ENCODE measurements around the gene RNF39.
"Not testable (repeated sequence)": the region's sequence is repeated elsewhere in the genome, so short reads cannot be mapped to it uniquely, and the experiment has no call there.

The RNF39 gene, protein sequence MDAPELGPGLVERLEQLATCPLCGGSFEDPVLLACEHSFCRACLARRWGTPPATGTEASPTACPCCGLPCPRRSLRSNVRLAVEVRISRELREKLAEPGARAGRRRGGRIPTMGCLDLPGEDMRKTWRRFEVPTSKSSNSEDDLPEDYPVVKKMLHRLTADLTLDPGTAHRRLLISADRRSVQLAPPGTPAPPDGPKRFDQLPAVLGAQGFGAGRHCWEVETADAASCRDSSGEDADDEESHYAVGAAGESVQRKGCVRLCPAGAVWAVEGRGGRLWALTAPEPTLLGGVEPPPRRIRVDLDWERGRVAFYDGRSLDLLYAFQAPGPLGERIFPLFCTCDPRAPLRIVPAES

DNA sequence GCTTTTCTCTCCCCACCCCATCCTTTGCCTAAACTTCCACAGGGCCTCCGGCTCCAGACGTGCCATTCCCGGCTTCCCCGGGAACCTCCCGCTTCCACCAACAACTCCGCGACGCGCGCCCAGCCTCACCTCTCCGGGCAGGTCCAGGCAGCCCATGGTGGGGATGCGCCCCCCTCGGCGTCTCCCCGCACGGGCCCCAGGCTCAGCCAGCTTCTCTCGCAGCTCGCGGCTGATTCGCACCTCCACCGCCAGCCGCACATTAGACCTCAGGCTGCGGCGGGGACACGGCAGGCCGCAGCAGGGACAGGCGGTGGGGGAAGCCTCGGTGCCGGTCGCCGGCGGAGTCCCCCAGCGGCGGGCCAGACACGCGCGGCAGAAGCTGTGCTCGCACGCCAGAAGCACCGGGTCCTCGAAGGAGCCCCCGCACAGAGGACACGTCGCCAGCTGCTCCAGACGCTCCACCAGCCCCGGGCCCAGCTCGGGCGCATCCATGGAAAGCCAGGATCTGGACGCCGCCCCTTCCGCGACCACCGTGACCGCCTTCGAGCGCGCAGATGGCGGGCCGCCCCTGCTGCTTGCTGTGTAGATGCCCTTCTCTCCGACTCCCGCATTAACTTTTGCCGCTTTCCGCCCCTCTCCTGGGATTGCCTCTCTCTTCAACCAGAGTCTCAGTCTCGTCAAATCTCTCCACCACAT lies at the start of gene RNF39:
TSS of gene RNF39 (minus strand) at position 676 of the 696 bp plus-strand sequence. CDS start at position 492, 184 bp downstream.
- DNase-seq (ENCODE audit: low read depth in 2 of 2), result no peak

DNA sequence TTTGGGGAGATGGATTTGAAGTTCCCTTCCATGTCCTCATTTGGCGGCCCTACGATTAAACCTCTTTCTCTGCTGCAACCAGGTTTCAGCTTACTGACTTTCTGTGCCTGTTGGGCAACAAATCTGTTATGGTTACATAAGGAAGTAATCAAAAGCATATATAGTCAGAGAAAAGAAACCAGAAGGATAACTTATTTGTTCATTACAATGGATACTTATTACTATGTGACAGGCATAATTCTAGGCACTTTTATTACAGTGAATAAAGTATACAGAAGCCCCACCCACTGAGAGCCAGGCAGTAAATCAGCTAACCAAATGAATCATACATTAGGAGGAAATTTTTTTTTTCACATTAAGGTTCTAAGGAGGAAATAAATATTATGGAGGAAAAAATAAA lies 46.9 kb upstream of the RNF39 start:
- no peak for DNase-seq (ENCODE audit: low read depth in 2 of 2)

DNA sequence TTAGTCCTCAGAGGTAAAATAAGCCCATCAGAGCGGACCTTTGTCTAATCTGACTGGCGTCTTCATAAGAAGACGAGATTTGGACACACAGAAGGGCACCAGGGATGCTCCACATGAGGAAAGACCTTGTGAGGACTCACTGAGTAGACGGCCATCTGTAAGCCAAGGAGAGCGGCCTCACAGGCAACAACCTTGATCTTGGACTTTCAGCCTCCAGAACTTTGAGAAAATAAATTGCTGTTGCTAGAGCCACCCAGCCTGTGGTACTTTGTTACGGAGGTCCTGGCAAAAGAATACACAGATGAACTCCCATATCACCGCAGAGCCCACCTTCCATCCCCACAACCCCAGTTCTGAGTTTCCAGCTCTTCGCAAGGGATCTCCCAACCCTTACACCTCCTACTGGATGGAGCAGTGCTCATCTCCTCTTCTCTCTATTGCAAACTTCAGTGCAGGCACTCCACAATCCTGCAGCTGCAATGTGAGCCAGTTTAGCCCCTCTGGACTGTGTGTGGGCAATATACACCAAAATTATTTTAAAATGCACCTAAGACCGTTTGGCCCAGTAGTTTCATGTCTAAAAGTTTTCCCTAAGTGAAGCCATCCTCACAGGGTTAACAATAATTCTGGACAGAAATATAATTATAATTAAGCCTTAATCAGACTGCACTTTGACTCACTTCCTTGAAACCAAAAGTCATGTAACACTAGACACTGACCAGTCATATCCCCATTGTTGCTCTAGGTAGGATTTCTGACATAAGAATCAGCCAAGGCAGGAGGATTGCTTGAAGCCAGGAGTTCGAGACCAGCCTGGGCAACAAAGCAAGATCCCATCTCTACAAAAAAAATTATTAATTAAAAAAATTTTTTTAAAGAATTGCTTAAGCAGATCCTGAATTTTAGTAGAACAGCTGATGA lies 46.1 kb upstream of the RNF39 start:
- no peak for DNase-seq (ENCODE audit: low read depth in 2 of 2)

DNA sequence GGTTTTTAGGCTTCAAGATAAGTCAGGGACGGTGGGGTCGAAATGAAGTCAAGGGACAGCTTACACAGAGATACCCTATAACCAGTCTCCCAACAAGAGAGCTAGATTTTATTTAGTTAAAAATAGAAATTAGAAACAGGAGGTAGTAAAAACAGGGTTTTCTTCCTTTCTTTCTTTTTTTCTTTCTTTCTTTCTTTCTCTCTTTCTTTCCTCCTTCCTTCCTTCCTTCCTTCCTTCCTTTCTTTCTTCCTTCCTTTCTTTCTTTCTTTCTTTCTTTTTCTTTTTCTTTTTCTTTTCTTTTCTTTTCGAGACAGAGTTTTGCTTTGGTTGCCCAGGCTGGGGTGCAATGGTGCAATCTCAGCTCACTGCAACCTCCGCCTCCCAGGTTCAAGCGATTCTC lies 43.1 kb upstream of the RNF39 start:
- not testable (repeated sequence) for DNase-seq (ENCODE audit: low read depth in 2 of 2)

DNA sequence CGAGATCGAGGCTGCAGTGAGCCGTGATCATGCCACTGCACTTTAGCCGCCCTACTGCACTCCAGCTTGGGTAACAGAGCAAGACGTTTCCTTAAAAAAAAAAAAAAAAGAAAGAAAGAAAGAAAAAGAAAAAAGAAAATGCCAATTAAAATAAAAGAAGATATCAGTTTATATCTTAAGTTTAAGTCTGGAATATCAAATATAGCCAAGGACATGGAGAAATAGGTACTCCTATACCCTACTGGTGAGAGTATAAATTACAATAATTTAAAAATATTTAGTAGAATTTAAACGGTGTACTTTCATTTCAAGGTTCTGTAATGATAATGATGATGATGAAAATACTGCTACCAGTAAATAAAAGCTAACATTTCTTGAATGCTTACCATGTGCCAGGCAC lies 41.2 kb upstream of the RNF39 start:
- DNase-seq (ENCODE audit: low read depth in 2 of 2), result no peak

DNA sequence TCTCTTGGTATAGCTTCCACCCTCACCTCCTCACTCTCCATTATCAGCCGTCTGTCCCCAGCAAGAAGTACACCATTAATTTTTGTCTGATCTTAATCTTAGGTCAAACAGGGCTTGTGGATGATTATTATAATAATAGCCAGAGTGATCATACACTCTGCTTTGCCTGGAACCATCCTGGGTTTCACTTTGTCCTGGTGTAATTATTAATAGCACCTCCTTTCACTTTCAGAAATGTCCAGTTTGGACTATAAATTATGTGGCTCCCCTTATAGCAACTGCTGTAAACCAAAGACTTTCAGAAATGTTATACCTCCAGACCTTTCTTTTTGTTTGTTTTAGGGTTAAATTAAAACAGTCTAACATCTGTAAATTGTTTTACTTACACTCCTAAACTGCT lies 38.3 kb upstream of the RNF39 start:
- no peak for DNase-seq (ENCODE audit: low read depth in 2 of 2)

DNA sequence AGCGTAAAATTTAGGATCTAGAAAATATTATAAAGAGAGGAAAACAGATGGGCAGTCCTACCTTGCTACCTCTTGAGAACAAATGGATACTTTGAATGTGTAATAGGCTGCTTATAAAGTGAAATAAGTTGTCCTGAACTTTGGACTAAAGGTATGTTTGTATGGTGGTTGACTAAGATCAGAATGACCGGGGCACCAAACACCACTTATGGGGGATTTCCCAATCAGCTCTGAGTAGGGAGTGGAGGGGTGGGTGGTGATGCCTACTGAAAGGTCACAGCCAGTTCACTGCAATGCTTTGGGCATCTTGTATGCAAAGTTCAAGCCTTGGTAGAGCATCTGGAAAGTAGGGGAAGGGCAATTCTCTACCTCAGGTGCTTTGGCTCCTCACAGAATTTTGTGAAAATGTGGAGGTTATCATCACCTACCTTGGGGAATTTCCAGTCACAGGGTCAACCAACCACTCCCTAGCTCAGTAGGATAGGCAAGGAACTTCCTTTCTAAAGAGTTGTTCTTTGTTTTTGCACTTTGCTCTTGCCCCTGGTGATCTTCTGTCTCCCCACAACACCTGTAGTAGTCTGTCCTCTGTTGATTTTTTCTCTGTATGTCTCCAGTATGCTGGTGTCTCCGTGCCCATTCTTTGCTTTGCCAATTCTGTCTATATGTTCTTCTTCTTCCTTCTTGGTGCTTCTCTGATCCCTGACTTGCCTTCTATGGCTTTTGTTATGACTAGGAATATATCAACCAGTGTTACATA lies 37.6 kb upstream of the RNF39 start, which contains the start of gene TRIM31:
TSS of gene TRIM31 (minus strand) at position 88 of the 757 bp plus-strand sequence. CDS start 285 bp downstream, outside the sequence.
- DNase-seq (ENCODE audit: low read depth in 2 of 2), result no peak

DNA sequence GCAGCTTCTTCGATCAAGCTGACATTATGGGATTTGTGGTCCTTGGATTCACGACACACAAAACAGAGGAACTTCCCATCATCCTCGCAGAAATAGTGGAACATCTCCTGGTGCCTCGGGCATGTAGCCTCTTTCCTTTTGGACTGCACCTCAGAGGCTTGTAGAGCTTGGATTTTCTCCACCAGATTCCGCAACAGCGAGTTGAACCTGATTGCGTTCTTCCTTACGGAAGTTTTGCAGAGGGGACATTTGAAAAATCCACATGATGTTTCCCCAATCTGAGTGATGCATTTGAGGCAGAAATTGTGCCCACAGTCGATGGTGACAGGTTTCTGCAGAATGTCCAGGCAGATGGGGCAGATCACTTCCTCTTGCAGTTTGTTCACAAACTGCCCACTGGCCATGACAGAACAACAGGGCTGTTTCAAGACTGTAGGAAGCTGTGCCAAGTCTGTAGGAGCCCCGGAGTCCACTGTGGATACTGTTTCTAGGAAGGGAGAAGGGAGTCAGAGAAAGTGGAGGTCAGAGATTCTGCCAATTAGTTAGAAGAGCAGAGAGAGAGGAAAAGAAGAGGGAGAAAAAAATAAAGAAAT lies 36.9 kb upstream of the RNF39 start:
- DNase-seq (ENCODE audit: low read depth in 2 of 2), result no peak

DNA sequence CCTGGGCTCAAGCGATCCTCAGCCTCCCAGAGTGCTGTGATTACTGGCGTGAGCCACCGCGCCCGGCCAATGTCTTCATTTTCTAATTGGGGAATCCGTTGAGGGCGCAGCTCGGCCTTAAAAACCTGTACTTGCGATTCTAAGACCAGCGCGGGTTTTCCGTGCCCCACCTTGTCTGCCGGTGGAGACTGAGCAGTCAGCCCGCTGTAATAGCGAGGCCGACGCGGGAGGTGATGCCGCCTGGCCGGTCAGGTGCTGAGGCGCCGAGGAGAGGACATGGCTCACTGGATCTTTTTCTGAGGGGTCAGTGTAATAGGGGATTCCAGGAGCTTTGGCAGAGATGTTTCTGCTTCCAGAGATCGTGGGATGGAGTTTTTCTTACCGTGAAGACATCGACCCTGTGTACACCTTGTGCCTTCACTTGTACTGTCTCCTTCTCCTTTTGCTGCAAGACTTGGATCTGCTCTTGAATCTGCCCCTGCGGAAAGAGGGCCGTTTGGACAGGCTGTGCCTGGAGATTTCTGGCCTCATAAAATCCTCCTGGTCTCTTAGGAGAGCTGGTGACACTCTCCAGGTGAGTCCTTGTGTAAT lies 35.8 kb upstream of the RNF39 start:
- DNase-seq (ENCODE audit: low read depth in 2 of 2), result no peak

DNA sequence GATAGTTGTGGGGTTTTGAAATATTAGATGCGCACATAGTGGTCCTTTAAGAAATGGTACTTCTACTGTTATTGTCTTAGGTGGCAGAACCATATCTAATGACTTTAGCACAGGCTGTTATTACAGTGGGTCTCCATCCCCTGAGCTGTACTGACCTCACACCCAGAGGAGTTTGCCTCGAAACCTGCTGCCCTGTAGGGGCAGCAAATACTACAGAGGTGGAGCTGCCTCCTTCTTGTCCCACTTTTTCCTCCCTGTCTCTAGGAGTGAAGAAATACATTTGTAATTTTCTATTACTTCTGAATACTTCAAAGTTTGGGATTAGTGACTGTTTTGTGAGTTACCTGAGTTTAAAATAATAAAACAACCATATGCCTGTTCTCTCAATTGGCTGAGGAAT lies 29.1 kb upstream of the RNF39 start:
- DNase-seq (ENCODE audit: low read depth in 2 of 2), result no peak

DNA sequence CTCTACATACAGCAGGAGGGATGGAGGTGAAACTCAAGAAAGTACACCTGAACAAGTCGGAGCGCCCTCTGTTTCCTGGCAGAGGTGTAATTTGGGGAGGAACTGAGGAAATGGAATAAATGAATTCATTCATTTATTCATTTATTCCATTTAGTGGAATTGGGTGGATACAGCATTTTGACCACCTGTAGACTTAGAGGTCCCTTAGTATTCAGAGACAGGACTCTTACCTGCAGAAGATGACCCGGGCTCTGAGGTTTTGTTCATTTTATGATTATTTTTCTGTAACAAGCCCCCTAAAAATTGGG lies 28.3 kb upstream of the RNF39 start:
- no peak for DNase-seq (ENCODE audit: low read depth in 2 of 2)

DNA sequence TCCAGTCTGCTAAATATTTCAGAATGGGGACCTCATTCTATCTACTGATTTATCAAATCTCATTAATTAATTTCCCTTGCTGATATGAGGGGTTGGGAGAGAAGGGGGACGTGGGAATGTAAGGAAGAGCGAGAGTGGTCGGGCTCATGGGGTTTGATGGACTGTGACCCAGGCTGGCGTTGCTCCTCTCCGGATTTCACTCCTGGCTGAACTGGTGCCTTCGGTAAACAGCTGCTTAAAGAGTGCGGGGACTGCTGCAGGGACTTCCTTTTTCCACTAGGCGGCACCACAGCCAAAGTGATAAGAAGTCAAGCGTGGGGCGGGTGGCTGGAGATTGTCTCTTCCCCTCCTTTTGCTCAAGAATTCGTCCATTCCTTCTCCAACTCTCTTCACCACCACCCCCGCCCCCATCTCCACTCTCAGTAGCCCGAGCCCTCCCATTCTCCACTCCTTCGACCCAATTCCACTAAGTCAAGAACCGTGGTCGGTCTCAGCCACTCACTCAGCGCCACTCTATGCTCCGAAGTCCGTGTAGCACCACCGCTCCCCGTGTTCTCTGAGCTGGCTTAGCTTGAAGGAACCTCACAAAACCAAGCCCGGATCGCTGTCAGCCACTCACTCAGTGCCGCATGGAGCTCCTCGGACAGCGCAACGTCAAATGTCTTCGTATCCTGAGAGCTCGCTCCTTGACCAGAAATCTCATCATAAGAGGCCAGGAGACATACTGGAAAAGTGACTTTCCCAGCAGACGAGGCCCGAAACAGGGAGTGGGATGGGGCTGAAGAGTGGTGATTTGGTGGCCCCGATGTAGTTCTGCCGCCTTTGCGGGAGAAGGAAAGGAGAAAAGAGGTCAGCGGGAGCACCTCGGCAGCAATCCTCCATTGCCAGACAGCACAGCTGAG lies 27.7 kb upstream of the RNF39 start:
- peak; percentile 58 to 64 for DNase-seq (ENCODE audit: low read depth in 2 of 2)

DNA sequence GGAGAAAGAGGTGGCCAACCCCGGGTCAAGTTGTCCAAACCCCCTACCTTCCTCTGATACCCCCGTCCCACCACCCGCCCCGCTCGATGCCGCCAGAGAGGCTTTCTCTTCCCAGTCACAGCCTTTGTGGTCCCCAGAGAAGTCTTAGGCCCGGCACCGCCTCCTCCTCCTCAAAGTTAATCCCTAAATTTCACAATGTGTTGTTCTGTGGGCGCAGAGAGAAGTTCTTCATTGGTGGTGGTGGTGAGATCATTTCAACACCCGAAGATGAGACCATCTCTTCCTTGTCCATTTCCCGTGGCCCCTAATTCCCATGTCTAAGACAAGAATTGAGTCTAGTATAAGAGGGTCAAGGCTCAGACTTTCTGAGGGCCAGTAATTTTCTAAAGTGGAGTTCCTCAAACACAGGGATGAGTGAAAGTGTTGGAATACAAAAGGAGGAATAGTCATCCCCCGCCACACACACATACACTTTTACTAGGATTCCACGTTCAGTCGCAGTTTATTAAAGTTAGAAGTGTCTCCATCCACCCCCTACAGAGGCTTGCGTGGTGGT lies 26.9 kb upstream of the RNF39 start:
- DNase-seq (ENCODE audit: low read depth in 2 of 2), result no peak

DNA sequence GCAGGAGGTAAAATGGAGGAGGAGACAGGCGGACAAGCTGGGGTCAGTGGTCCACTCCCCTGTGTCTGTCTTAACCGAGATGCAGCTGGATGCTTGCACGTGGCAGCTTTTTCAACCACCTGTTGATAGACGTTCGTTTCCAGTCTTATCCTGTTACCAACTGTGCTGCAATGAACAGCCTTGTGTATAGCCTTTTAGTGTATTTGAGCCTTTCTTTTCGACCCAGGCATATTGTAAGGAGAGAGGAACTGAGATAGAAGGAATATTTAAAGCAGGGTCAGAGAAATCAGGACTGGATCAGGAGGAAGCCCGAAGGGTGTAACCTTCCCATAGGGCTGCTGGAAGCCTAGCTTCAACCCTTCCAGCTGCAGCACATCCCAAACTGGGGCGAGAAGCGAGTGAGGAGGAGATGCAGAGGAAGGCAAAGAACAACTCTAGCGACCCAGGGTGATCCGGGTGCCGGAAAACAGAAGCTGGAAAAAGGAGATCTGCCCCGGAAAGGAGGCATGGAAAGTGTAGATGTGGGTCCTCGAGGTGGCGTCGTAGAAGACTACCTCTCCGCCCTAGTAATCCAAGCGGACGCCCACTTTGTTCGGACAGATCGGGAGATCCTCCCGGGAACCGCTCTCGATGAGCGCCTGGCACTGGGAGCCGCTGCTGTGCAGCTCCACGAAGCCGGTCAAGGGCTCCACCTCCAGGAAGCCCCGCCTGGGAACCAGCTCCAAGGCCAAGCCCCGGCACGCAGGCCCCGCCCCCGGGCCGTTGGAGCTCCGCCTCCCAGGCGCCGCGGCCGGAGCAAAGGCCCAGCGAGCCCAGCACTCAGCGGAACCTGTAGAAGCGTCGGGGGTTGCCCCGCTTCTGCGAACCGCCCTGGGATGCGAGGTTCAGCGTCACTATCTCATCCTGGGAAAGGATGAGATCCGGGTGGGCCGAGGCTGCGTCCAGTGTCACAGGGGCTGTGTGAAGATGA lies 26.2 kb upstream of the RNF39 start:
- peak; percentile 29 to 43 for DNase-seq (ENCODE audit: low read depth in 2 of 2)

DNA sequence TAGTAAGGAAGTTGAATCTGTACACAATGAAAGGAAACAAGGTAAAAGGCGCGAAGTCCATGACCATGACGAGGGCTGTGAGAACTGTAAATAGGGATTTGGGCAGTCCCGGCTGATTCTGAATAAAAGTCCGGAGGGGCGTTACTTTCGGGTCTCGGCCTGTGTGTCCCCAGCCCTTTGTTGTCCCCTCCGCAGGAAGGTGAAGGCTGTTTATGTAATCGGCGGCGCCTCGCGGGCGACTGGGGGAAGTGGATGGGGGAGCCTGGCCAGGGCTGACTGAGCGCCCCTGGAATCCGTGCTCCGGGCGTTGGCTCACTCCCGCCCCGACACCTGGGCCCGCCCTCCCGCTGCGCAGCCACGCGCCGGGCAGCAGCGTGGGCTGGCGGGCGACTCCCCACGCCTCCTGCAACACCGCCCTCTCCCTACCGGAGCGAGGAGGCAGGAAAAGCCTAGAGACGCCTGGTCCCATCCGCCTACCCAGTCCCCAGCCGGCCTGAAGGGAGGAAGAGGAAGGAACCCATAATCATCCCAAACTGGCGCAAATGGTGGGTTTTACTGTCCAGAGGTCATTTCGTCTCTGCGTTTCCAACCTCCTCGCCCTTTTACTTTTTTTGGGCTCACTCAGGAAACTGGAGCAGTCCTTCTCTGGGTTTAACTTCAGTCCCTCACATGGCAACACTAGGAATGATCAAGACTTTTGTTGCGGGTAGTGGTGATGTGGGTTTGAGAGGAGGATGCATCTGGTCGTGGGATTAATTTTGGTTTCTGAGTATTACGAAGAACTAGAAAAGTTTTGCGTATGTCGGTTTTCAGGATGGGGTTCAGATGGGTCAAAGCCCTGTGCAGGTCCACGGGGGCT lies 25.2 kb upstream of the RNF39 start:
- no peak for DNase-seq (ENCODE audit: low read depth in 2 of 2)

DNA sequence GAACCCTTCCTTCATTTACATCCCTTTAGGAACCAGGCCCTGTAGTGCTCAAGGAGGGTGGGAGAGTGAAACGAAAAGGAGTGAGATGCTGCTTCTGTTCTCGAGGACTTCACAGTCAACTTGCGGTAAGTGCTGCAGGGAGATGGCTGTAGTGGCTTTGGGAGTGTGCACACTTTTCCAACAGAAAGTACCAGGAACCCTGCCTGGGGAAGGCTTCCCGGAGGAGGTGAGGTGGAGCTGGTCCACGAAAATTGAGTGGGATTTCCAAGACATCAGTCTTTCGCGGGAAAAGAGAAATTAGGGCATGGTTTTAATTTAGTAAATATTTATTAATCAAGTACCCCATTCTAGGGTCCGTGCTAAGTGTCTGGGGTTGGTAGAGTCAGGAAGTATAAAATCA lies 24.6 kb upstream of the RNF39 start:
- DNase-seq (ENCODE audit: low read depth in 2 of 2), result no peak

Data from stimulated activated CD4-positive, alpha-beta T cell treated with anti-CD3 and anti-CD28 coated beads, Interleukin-1b, Interleukin-23, amount 100 ng/mL, for 1 hour (primary cell).